HG02678 (cell line): ENCODE results near the gene USP25.

Experiments used
- ATAC-seq: cut with Tn5 transposase; IDR thresholded peaks from one replicate; pipeline ENCODE4 v1.9.1; 2021; ENCODE audit warnings: mild to moderate bottlenecking, moderate library complexity; ENCODE audit not compliant: unreplicated experiment

The USP25 gene, protein sequence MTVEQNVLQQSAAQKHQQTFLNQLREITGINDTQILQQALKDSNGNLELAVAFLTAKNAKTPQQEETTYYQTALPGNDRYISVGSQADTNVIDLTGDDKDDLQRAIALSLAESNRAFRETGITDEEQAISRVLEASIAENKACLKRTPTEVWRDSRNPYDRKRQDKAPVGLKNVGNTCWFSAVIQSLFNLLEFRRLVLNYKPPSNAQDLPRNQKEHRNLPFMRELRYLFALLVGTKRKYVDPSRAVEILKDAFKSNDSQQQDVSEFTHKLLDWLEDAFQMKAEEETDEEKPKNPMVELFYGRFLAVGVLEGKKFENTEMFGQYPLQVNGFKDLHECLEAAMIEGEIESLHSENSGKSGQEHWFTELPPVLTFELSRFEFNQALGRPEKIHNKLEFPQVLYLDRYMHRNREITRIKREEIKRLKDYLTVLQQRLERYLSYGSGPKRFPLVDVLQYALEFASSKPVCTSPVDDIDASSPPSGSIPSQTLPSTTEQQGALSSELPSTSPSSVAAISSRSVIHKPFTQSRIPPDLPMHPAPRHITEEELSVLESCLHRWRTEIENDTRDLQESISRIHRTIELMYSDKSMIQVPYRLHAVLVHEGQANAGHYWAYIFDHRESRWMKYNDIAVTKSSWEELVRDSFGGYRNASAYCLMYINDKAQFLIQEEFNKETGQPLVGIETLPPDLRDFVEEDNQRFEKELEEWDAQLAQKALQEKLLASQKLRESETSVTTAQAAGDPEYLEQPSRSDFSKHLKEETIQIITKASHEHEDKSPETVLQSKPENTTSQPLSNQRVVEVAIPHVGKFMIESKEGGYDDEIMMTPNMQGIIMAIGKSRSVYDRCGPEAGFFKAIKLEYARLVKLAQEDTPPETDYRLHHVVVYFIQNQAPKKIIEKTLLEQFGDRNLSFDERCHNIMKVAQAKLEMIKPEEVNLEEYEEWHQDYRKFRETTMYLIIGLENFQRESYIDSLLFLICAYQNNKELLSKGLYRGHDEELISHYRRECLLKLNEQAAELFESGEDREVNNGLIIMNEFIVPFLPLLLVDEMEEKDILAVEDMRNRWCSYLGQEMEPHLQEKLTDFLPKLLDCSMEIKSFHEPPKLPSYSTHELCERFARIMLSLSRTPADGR

DNA sequence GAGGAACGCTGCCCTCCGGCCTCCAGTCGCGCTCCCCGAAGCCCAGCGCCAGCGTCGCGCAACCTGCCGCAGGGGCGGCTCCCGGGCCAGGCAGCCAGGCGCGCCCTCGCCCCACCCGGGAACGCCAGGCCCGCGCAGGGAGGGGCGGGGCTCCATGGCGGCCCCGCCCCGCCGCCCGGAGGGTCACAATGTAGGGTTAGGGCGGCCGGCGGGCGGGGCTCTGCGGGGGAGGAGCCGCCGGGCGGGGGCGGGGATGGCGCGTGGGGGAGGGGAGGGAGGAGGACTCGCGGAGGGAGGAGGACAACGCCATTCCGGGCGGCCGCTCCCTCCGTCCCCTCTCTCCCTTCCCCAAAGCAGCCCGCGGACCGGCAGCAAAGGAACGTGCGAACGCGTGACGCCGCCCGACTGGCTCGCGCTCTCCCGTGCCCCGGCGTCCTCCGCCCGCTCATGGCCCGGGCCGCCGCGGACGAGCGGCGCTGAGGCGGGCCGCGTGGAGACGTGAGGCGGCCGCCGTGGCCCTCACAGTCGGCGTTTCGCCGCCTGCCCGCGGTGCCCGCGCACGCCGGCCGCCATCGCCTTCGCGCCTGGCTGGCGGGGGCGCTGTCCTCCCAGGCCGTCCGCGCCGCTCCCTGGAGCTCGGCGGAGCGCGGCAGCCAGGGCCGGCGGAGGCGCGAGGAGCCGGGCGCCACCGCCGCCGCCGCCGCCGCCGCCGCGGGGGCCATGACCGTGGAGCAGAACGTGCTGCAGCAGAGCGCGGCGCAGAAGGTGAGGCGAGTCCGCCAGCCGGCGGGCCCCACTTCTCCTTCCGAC is at the start of gene USP25:
TSS of gene USP25 (plus strand) at position 309 of the 810 bp plus-strand sequence. CDS start at position 721, 412 bp downstream.
- ATAC-seq: peak; percentile 73

DNA sequence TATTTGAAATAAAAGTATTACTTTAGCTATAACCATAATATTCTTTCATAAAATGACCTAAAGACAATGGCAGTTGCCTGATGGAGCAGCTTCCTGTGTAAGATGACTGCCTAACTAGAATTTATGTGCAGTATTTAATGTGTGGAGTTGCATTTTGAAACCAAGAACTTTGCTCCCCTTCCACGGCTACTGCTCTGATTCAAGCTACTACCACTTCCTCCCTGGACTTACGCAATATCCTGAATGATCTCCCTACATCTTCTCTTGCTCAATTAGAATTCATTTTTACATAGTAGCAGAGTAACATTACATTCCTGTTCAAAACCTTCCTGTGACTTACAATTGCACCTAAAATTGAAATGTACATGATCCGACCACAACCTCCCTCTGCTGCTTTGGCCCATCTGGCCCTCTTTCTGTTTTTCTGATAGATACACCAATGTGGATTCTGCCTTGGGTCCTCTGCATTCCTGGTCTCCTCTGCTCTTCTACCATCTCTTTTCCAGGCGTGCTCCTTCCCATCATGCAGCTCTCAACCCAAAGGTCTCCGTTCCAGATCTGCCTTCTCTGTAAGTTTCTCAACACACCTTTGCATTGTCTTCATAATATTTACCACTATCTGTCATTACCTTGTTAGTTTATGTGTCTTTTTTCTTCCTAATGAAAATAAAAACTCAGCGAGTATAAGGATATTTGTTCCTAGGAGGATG is 47.4 kb upstream of the USP25 start:
- no peak for ATAC-seq

DNA sequence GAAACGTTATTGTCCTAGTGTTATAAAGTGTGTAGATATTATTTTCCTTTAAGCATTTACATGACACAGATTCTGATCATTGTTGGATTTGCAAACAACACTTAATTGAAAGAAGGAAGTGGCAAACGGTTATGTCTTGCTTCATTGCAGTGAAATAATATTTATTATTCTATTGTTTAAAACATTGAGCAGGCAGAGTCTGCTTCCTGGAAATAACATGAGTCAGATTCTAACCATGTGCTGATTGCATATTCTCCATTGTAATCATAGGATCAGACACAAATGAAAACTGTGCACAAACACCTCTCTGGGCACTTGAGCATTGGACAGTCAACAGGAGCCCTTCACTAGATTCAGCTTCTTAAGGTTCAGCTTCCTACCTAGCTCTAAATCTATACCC is 46.8 kb upstream of the USP25 start:
- ATAC-seq: no peak

DNA sequence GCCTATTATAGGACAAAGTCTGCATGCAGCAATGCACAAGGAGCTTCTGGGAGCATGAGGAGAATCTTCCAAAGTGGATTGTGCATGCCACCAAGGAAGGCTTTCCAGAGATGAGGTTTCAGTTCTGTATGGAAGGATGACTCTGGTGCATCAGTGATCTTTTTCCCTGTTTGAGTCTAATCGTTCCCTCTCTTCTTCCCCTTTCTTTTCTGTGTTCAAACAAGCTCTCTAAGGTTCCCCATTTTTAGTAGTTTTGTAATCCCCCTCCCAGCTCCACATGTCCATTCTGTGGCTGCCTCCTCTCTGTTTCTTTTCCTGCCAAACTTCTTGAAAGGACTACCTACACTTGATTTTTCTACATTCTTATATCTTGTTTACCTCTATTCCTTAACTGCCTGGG is 43.3 kb upstream of the USP25 start:
- no peak for ATAC-seq

DNA sequence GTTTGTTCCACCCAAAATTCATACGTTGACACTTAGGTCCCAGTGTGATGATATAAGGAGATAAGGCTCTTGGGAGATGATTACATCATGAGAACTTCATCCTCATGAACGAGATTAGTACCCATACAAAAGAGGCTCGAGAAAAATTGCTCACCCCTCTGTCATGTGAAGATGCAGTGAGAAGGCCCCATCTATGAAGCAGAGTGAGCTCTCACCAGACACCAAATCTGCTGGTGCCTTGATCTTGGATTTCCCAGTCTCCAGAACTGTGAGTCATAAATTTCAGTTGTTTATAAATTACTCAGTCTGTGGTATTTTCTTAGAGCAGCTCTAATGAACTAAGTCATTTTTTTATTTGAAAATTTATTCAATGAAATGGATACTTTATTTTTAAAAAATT is 42.6 kb upstream of the USP25 start:
- no peak for ATAC-seq

DNA sequence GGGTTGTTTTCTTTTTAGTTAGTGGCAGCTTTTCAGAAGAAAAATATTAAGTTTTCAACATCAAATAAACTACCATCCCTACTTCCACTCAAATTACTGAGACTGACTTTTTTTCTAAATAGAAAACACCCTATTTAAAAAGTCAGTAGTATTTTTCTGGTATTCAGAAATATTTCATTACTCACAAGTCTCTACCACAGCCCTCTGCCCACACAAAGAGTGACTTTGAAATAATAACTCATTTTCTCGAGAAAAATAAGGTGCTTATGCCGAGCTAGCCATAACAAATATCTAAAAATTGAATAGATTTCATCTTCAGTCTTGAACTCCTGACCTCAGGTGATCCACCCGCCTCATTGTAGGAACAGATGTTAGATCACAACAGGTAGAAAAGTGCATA is 41.8 kb upstream of the USP25 start:
- ATAC-seq: no peak

DNA sequence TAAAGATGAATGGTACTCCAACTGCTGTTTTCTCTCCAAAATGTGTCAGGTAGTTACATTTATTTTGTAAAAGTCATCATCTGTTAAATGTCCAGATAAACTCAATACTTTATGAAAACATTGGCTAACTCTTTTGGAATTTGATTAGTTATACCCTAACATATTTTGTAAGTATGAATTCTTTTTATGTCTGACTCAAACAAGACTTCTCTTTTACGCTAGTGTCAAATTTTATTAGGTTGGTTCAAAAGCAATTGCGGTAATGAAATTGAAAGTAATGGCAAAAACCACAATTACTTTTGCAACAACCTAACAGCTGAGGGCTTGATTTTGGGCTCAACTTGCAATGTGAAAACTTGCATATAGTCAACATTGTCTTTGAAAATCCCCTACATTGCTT is 41.0 kb upstream of the USP25 start:
- ATAC-seq: no peak

DNA sequence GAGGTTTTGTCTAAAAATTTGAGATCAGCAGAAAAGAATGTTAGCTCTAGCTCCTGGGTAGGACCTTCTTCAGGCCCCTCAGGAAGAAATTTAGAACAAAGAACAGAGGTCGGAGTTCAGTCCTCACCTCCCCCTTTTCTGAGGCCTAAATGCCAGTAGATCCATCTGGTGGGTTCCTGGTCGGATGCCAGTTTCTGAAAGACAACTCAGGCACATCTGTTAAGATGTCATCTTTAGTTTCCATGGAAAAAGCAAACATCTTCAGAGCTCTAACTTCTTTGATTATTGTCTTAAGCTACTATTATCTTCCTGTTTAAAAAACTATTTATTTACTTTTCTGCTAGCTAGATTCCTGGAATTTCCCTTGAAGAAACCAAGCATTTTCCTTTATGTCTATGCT is 37.1 kb upstream of the USP25 start:
- ATAC-seq: no peak

DNA sequence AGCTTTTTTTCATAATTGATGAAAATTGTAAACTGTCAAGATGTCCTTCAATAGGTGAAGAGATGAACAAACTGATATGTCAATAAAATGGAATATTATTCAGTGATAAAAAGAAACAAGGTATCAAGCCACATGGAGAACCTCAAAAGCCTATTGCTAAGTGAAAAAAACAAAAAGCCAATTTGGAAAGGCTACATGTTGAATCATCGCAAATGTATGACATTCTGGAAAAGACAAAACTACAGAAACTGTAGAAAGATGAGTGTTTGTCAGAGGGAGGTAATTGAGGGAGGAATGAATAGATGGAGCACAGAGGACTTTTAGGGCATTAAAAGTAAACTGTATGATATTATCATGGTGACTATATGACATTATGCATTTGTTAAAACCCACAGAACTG is 34.5 kb upstream of the USP25 start:
- ATAC-seq: no peak

DNA sequence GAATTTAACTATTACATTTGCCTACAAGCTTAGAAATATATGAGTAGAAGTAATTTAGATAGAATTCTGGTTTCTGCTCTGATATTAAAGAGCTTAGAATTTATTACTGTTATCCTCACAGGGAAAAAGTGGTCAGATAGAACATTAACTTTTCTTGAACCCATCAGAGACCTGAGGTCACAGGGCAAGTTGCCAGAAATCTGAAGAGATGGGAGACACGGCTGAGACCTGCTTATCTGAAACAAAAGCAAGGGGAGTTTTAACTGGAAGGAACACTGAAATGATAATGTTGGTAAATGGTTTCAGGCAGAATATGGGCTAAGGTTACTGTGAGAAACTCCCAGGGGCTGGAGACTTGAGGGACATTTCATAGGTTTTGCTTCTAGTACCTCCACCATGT is 28.0 kb upstream of the USP25 start:
- ATAC-seq: no peak

DNA sequence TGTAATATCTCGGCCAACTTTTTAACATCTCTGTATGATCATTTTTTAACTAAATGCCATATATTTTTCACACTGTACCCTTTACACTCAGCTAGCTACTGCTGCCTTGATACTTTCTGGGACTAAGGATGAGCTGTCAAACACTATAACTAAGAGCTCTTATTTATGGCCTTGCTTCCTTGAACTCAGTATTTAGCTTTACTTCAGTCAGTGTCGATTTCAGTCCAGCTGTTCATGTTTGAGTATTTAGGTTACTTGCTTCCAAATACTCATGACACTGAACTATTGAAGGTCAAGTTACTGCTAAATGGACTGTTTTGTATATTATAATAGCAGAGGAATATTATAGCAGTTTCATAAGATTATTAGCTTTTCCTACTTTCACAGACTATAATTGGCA is 25.9 kb upstream of the USP25 start:
- ATAC-seq: no peak

DNA sequence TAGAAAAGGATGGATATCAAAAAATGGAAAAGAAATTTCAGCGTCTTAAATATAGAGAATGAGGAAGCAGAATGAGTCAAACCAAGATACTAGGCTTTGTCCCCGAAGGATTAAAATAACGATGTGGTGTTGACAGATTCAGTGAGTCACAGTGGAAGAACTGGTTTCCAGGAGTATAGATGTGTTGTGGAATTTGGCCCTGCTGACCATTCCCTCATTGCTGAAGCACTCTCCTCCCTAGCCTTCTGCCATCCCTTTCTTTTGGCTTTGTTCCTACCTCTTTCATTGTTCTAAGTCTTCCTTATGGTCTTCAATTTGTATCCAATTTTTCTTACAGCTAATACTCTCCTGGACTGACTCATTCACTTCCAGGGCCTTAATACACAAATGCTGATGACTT is 23.1 kb upstream of the USP25 start:
- ATAC-seq: no peak

DNA sequence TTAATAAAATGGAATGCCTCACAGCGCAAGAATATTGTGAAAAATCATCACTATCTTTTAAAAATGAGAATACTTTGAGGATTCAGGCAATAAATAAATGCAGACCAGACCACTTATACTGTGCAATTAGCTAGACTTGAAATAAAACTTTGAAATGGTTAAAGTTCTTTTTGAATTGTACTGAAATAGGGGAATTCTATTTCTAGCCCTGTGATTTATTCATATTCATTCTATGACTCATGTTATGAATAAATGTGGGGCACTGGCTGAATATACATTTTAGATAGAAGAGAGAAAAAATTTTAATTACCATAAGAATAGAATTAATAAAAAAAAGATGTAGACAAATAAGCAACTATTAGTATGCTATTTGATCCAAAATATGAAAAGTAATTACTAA is 16.4 kb upstream of the USP25 start:
- ATAC-seq: no peak

DNA sequence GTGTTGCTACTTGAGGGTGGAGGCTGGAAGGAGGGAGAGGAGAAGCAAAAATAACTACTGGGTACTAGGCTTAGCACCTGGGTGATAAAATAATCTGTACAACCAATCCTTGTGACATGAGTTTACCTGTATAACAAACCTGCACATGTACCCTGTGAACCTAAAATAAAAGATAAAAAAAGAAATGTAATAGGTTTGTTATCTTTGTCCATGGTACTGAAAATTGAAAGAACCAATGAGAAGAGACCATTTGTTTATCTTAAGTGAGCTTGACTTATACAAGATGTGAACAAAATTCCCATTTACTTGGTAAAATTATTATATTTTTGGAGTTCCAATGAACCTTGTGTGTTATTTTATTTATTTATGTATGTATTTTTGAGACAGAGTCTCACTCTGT is 11.1 kb upstream of the USP25 start:
- ATAC-seq: no peak

DNA sequence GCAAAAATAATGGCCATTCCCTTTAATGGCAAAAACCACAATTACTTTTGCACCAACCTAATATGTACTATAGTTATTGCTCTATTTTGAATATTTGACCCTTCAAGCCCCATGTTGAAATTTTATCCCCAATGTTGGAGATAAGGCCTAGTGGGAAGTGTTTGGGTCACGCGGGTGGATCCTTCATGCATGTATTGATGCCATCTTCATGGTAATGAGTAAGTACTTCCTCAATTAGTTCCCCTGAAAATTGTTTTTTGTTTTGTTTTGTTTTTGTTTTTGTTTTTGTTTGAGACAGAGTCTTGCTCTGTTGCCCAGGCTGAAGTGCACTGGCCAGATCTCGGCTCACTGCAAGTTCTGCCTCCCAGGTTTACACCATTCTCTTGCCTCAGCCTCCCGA is 9.8 kb upstream of the USP25 start:
- no peak for ATAC-seq

DNA sequence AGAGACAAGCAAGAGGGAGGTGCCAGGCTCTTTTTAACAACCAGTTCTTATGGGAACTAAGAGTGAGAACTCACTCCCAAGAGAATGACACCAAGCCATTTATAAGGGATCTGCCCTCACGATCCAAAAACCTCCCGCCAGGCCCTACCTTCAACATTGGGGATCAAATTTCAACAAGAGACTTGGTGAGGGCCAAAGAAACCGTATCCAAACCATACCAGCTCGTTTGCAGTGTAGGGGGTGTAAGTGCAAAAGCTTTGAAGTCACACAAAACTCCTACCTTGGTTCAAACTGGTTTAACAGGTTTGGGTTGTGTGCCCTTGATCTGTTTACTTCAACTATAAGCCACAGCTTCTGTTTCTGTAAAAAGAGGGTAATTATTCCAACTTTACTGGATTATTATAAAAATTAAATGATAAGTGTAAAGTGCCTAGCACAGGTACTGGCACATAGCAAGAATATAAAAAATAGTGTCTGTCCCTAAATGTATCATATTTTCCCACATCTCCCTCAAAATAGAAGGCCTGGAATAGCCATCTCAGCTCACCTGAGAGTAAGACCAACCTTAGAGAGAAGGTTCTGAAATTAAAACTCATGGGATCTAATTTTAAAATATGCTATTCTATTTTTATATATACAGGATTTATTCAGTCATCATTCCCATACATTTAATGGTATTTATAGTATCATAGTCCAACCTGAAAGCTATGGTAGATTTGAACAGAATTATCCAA is 7.0 kb upstream of the USP25 start:
- no peak for ATAC-seq

DNA sequence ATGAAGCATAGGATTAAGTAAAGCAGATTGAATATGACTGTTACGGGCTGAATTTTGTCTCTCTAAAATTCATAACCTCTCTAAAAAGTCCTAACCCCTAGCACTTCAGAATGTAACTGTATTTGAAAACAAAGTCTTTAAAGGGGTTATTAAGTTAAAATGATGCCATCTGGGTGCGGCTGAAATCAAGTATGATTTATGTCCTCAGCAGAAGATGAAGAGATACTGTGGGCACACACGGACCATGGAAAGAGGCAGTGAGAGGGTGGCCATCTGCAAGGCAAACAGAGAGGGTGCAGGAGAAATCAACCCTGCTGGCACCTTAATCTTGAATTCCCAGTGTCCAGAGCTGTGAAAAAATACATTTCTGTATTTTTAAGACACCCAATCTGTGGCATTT is 3.8 kb upstream of the USP25 start:
- ATAC-seq: no peak

DNA sequence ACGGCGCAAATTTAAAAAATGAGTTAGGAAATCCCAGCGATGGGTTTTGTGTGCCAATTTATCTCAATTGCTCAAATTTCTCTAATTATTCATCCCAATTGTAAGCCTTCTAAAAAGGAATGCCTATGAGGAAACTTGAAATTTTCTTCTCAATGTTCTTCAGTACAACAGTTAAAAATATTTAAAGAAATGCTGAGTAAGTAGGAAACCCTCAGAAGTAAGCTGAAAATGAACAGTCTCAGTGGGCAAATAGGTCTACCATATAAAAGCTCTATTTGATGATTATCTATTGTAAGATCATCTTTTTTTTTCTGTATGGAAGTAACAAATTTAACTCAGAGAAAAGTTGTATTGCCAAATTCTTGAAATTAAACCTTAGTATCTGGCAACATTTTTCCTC is 1.7 kb upstream of the USP25 start:
- no peak for ATAC-seq

DNA sequence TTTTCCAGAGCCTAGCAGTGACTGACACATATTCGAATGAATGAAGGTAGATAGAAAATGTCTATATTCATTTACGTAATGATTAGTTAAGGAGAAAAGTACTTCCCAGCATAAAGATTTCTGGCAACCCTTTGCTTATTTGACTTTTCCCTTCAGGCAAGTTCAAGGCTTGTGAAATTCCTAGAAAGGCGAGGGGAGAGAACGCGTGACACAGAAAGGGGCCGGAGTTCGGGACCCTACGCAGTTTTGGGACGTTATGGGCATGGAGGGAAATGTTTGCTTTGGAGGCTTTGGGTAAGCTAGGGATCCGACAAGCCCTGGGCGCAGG is 472 bp upstream of the USP25 start:
- no peak for ATAC-seq
